ENCODE data around the gene BRIP1.

BRIP1 gene

GRCh38 chr17:61808442-61808841 lies 54.9 kb downstream of the BRIP1 start:
- no peak overlapping the region for H3K9ac ChIP-seq (ENCODE audit: low read depth in 1 of 2, low read length in 2 of 2)

DNA sequence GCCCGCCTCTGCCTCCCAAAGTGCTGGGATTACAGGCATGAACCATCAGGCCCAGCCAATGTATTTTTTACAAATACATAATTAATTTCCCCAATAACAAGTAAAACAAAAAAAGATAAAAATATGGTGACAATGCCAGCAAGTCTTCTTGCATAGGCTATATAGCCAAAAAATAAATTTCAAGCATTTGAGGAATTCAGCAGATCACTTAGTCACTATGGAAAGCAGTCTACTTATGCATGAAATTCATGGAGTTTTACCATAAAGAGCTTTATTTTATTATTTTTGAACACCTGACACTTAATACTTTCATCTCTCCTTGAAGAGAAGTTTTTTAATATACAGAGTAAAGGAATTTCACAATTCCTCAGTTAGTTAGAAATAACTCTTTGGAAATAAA lies 56.4 kb downstream of the BRIP1 start:
- Histone ChIP-seq H3K27me3 (ENCODE audit: control insufficient read depth in 2 of 2, insufficient read depth in 2 of 2, low read length in 2 of 2) (no peaks in the 10 kb centered on the region), H3K36me3 (ENCODE audit: control insufficient read depth in 2 of 2, insufficient read depth in 2 of 2, low read length in 2 of 2) (no peaks in the 10 kb centered on the region), H3K9ac (ENCODE audit: low read depth in 1 of 2, low read length in 2 of 2) (no peak overlapping the region), H3K4me3 (ENCODE audit: low read length in 2 of 2) (no peak overlapping the region), H3K27ac (ENCODE audit: low read depth in 2 of 2, low read length in 2 of 2) (no peak overlapping the region), H3K4me1 (ENCODE audit: control insufficient read depth in 2 of 2, insufficient read depth in 2 of 2, low read length in 2 of 2) (no peaks in the 10 kb centered on the region), H3K9me3 (ENCODE audit: control insufficient read depth in 2 of 2, low read length in 2 of 2) (no peaks in the 10 kb centered on the region)

More at GRCh38 chr17:61808442-61808841, 54.9 kb downstream of the BRIP1 start:
- Histone ChIP-seq H3K27me3 (ENCODE audit: control insufficient read depth in 2 of 2, insufficient read depth in 2 of 2, low read length in 2 of 2) (no peaks in the 10 kb centered on the region), H3K27ac (ENCODE audit: low read depth in 2 of 2, low read length in 2 of 2) (no peak overlapping the region), H3K9me3 (ENCODE audit: control insufficient read depth in 2 of 2, low read length in 2 of 2) (no peaks in the 10 kb centered on the region), H3K4me3 (ENCODE audit: low read length in 2 of 2) (no peak overlapping the region), H3K36me3 (ENCODE audit: control insufficient read depth in 2 of 2, insufficient read depth in 2 of 2, low read length in 2 of 2) (no peaks in the 10 kb centered on the region), H3K4me1 (ENCODE audit: control insufficient read depth in 2 of 2, insufficient read depth in 2 of 2, low read length in 2 of 2) (no peaks in the 10 kb centered on the region)

- no peaks in the 10 kb centered on the region for H3K9me3 ChIP-seq (ENCODE audit: control insufficient read depth in 2 of 2, low read length in 2 of 2)
- H3K27me3 ChIP-seq (ENCODE audit: control insufficient read depth in 2 of 2, insufficient read depth in 2 of 2, low read length in 2 of 2): no peaks in the 10 kb centered on the region
- H3K27ac ChIP-seq (ENCODE audit: low read depth in 2 of 2, low read length in 2 of 2): no peak overlapping the region
- H3K36me3 ChIP-seq (ENCODE audit: control insufficient read depth in 2 of 2, insufficient read depth in 2 of 2, low read length in 2 of 2): no peaks in the 10 kb centered on the region
- no peak overlapping the region for H3K4me3 ChIP-seq (ENCODE audit: low read length in 2 of 2)
- no peaks in the 10 kb centered on the region for H3K4me1 ChIP-seq (ENCODE audit: control insufficient read depth in 2 of 2, insufficient read depth in 2 of 2, low read length in 2 of 2)
- no peak overlapping the region for H3K9ac ChIP-seq (ENCODE audit: low read depth in 1 of 2, low read length in 2 of 2)
These were observed 57.1 kb downstream of the BRIP1 start for GRCh38 chr17:61806081-61806828.

- Histone ChIP-seq H3K27ac (ENCODE audit: low read depth in 2 of 2, low read length in 2 of 2) (no peak overlapping the region), H3K9ac (ENCODE audit: low read depth in 1 of 2, low read length in 2 of 2) (no peak overlapping the region), H3K27me3 (ENCODE audit: control insufficient read depth in 2 of 2, insufficient read depth in 2 of 2, low read length in 2 of 2) (no peaks in the 10 kb centered on the region), H3K36me3 (ENCODE audit: control insufficient read depth in 2 of 2, insufficient read depth in 2 of 2, low read length in 2 of 2) (no peaks in the 10 kb centered on the region), H3K4me3 (ENCODE audit: low read length in 2 of 2) (no peak overlapping the region), H3K4me1 (ENCODE audit: control insufficient read depth in 2 of 2, insufficient read depth in 2 of 2, low read length in 2 of 2) (no peaks in the 10 kb centered on the region), H3K9me3 (ENCODE audit: control insufficient read depth in 2 of 2, low read length in 2 of 2) (no peaks in the 10 kb centered on the region)
These were observed 57.9 kb downstream of the BRIP1 start for GRCh38 chr17:61805399-61805798.

- no peak overlapping the region for H3K9ac ChIP-seq (ENCODE audit: low read depth in 1 of 2, low read length in 2 of 2)
- H3K27ac ChIP-seq (ENCODE audit: low read depth in 2 of 2, low read length in 2 of 2): no peak overlapping the region
- H3K36me3 ChIP-seq (ENCODE audit: control insufficient read depth in 2 of 2, insufficient read depth in 2 of 2, low read length in 2 of 2): no peaks in the 10 kb centered on the region
- H3K27me3 ChIP-seq (ENCODE audit: control insufficient read depth in 2 of 2, insufficient read depth in 2 of 2, low read length in 2 of 2): no peaks in the 10 kb centered on the region
- no peak overlapping the region for H3K4me3 ChIP-seq (ENCODE audit: low read length in 2 of 2)
- H3K9me3 ChIP-seq (ENCODE audit: control insufficient read depth in 2 of 2, low read length in 2 of 2): no peaks in the 10 kb centered on the region
- H3K4me1 ChIP-seq (ENCODE audit: control insufficient read depth in 2 of 2, insufficient read depth in 2 of 2, low read length in 2 of 2): no peaks in the 10 kb centered on the region
These were observed 59.5 kb downstream of the BRIP1 start for GRCh38 chr17:61803796-61804195.

- Histone ChIP-seq H3K4me3 (ENCODE audit: low read length in 2 of 2) (no peak overlapping the region), H3K36me3 (ENCODE audit: control insufficient read depth in 2 of 2, insufficient read depth in 2 of 2, low read length in 2 of 2) (no peaks in the 10 kb centered on the region), H3K9me3 (ENCODE audit: control insufficient read depth in 2 of 2, low read length in 2 of 2) (no peaks in the 10 kb centered on the region), H3K27me3 (ENCODE audit: control insufficient read depth in 2 of 2, insufficient read depth in 2 of 2, low read length in 2 of 2) (no peaks in the 10 kb centered on the region), H3K4me1 (ENCODE audit: control insufficient read depth in 2 of 2, insufficient read depth in 2 of 2, low read length in 2 of 2) (no peaks in the 10 kb centered on the region), H3K27ac (ENCODE audit: low read depth in 2 of 2, low read length in 2 of 2) (no peak overlapping the region), H3K9ac (ENCODE audit: low read depth in 1 of 2, low read length in 2 of 2) (no peak overlapping the region)
These were observed 60.1 kb downstream of the BRIP1 start for GRCh38 chr17:61803216-61803615.

GRCh38 chr17:61799812-61800484 lies 63.4 kb downstream of the BRIP1 start:
- Histone ChIP-seq H3K4me3 (ENCODE audit: low read length in 2 of 2) (no peak overlapping the region), H3K27ac (ENCODE audit: low read depth in 2 of 2, low read length in 2 of 2) (no peak overlapping the region), H3K9me3 (ENCODE audit: control insufficient read depth in 2 of 2, low read length in 2 of 2) (no peaks in the 10 kb centered on the region), H3K4me1 (ENCODE audit: control insufficient read depth in 2 of 2, insufficient read depth in 2 of 2, low read length in 2 of 2) (no peaks in the 10 kb centered on the region), H3K9ac (ENCODE audit: low read depth in 1 of 2, low read length in 2 of 2) (no peak overlapping the region), H3K36me3 (ENCODE audit: control insufficient read depth in 2 of 2, insufficient read depth in 2 of 2, low read length in 2 of 2) (no peaks in the 10 kb centered on the region), H3K27me3 (ENCODE audit: control insufficient read depth in 2 of 2, insufficient read depth in 2 of 2, low read length in 2 of 2) (no peaks in the 10 kb centered on the region)

GRCh38 chr17:61797283-61797682 lies 66.0 kb downstream of the BRIP1 start:
- Histone ChIP-seq H3K27me3 (ENCODE audit: control insufficient read depth in 2 of 2, insufficient read depth in 2 of 2, low read length in 2 of 2) (no peaks in the 10 kb centered on the region), H3K4me3 (ENCODE audit: low read length in 2 of 2) (no peak overlapping the region), H3K4me1 (ENCODE audit: control insufficient read depth in 2 of 2, insufficient read depth in 2 of 2, low read length in 2 of 2) (no peaks in the 10 kb centered on the region), H3K9ac (ENCODE audit: low read depth in 1 of 2, low read length in 2 of 2) (no peak overlapping the region), H3K36me3 (ENCODE audit: control insufficient read depth in 2 of 2, insufficient read depth in 2 of 2, low read length in 2 of 2) (no peaks in the 10 kb centered on the region), H3K9me3 (ENCODE audit: control insufficient read depth in 2 of 2, low read length in 2 of 2) (no peaks in the 10 kb centered on the region), H3K27ac (ENCODE audit: low read depth in 2 of 2, low read length in 2 of 2) (no peak overlapping the region)

GRCh38 chr17:61795546-61795945 lies 67.8 kb downstream of the BRIP1 start:
- Histone ChIP-seq H3K27ac (ENCODE audit: low read depth in 2 of 2, low read length in 2 of 2) (no peak overlapping the region), H3K9ac (ENCODE audit: low read depth in 1 of 2, low read length in 2 of 2) (no peak overlapping the region), H3K27me3 (ENCODE audit: control insufficient read depth in 2 of 2, insufficient read depth in 2 of 2, low read length in 2 of 2) (no peaks in the 10 kb centered on the region), H3K4me3 (ENCODE audit: low read length in 2 of 2) (no peak overlapping the region), H3K9me3 (ENCODE audit: control insufficient read depth in 2 of 2, low read length in 2 of 2) (no peaks in the 10 kb centered on the region), H3K4me1 (ENCODE audit: control insufficient read depth in 2 of 2, insufficient read depth in 2 of 2, low read length in 2 of 2) (no peaks in the 10 kb centered on the region), H3K36me3 (ENCODE audit: control insufficient read depth in 2 of 2, insufficient read depth in 2 of 2, low read length in 2 of 2) (no peaks in the 10 kb centered on the region)

- H3K27me3 ChIP-seq (ENCODE audit: control insufficient read depth in 2 of 2, insufficient read depth in 2 of 2, low read length in 2 of 2): no peaks in the 10 kb centered on the region
- no peak overlapping the region for H3K4me3 ChIP-seq (ENCODE audit: low read length in 2 of 2)
- no peaks in the 10 kb centered on the region for H3K9me3 ChIP-seq (ENCODE audit: control insufficient read depth in 2 of 2, low read length in 2 of 2)
- no peaks in the 10 kb centered on the region for H3K36me3 ChIP-seq (ENCODE audit: control insufficient read depth in 2 of 2, insufficient read depth in 2 of 2, low read length in 2 of 2)
- H3K4me1 ChIP-seq (ENCODE audit: control insufficient read depth in 2 of 2, insufficient read depth in 2 of 2, low read length in 2 of 2): no peaks in the 10 kb centered on the region
- no peak overlapping the region for H3K9ac ChIP-seq (ENCODE audit: low read depth in 1 of 2, low read length in 2 of 2)
- H3K27ac ChIP-seq (ENCODE audit: low read depth in 2 of 2, low read length in 2 of 2): no peak overlapping the region
These were observed 68.5 kb downstream of the BRIP1 start for GRCh38 chr17:61794792-61795191.
